GM18511 (cell line): ENCODE results near the gene TIAM1.

ENCODE experiments used
- ATAC-seq: cut with Tn5 transposase; IDR thresholded peaks from one replicate; pipeline ENCODE4 v1.9.1; 2021; ENCODE audit warnings: mild to moderate bottlenecking, moderate library complexity; ENCODE audit not compliant: unreplicated experiment

The TIAM1 gene

DNA sequence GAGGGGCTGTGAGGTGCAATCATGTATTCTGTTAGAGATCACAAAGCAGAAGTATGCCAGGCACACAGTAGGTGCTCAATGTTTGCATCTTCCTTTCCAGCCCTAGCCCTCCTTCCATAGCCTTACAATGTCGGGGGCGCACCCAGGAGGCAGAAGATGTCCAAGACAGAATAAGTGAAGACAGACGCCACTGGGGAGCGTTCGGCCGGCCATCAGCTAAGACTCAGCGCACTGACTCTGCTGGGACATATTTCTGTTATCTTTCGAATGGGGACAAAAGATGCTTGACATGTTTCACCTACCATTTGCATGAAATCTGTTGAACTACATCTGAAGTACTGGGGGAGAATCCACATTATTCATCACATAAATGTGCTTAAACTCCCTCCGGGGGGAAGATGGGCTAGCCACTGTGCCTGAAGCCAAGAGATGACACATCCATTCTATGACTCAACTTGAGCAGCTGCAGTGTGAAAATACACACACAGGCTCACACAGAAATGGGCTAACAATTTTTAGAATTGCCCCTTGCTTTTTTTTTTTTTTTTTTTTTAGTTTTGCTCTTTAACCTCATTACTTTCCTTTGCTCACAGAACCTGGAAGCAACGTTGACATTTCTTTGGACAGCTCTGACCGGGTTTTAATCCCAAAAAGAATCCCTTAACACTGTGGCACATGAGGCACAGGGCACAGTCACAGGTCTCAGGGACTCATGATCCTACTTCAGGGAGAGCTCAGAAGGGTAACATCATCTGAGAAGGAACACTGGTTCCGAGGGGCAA, 7.9 kb downstream of the TIAM1 start:
- ATAC-seq, result no peak

DNA sequence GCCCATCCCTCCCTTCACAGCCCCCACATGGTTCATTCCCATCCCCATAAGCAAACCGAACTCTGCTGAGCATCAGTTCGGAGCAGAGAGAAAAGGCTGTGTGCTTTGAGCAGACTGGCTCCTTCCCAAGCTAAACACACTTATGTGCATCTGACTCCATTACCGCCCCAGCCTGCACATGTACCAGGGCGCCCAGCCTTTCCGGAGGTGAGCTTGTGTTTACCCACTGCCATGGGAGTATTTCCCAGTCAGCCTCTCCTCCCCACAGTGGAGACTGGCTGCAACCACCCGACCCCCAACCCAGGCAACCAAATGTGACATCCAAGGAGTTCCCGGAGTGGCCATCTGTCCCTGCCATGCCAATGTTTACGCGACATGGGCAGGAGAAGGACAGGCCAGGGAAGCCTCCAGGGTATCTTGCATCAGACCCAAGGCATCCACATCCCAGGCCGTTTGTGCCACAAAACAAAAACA, 9.4 kb downstream of the TIAM1 start:
- ATAC-seq, result no peak

- no peak for ATAC-seq
Observed at GRCh38 chr21:31332525-31332924, 11.5 kb downstream of the TIAM1 start.

GRCh38 chr21:31331231-31331630, 12.8 kb downstream of the TIAM1 start:
- ATAC-seq, result no peak

GRCh38 chr21:31330144-31330483, 13.9 kb downstream of the TIAM1 start:
- no peak for ATAC-seq

DNA sequence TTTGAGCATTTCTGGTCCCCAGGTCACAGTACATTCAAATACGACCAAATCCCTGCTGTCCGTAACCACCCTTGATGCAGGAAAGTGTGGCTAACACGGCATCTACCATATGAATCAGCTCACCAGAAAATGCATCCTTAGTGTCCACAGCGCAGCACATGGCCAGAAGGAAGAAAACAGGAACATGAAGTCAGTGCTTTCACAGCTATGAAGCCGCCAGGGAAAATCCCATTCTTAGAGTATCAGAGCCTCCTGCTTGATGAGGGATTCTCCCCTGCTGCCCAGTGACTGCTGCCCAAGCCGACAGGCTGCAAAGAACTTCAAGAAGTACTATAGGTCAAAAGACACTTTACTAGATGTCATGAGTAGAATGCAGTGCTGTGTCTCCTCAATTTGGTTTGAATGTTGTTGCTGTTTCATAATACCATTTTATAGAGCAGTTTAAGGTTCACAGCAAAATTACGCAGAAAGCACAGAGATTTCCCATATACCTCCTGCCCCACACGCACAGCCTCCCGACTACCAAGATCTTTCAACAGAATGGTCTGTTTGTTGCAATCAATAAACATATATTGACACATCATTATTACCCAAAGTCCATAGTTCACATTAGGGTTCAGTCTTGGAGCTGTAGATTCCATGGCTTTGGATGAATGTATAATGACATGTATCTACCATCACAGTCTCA, 14.5 kb downstream of the TIAM1 start:
- ATAC-seq, result no peak

- ATAC-seq, result peak; percentile 97
Observed at GRCh38 chr21:31326522-31327242, 17.4 kb downstream of the TIAM1 start.

DNA sequence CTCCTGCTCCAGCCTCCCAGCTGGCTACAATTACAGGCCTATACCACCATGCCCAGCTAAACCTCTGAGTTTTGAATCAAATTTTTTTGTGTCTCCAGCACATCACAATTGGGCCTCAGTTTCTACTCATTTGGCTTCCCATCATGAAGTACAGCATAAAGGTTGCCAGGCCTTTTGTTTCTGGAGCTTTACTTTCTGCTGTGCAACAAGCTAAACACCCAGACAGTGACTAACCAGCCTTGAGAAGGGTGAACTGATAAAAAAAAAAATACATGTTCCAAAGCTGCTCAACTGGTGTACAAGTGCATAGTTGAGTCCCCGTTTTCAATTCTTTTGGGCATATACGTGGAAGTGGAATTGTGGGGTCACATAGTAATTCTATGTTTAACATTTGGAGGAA, 25.1 kb downstream of the TIAM1 start:
- ATAC-seq, result no peak

GRCh38 chr21:31317688-31318087, 26.4 kb downstream of the TIAM1 start:
- no peak for ATAC-seq

DNA sequence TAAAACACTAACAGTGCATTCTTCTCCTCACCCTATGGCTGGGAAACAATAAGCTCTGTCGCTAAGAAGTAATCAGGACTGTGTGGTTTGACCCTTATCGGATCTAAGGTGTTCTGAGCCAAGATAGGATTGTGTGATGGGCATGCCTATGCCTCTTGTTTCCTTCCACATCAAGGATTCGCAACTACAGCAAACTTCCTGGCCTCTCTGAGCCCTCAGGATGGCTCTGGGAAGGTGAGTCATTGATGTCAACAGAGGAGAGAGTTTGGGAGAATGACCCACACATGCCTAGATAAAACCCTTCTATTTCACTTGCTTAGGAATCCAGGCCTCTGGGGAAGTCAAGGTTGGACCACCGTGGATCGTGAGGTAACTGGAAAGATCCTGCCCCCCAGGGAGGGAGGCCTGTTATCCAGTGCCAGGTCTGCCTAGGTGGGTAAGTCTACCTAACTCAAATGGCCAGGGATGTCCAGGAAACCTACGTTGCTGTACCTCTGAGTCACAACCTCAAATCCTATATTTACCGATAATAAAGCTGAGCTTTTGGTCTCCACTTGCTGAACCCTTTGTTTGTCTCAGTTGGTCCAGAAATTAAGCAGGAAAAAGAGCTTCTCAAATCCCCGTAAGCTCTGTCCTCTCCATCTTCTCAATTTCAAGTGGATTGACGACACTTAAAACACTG, 27.4 kb downstream of the TIAM1 start:
- ATAC-seq, result no peak

DNA sequence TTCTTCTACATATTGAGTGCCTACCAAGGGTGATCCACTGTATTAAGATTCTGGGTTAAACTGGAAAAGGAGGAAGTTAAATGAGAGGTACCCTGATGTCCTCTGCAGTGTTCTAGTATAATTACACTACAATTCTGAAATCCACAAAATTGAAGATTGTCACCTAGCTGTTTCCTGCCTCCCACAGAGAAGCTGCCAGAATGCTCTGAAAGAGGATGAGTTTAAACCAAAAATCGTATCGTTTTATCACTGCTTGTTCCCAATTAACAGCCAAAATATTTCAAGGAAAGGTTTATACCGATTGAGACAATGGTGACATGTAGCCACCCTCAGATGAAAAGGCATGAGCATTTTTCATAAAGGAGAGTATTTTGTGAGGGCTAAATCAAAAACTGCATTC, 28.0 kb downstream of the TIAM1 start:
- no peak for ATAC-seq

DNA sequence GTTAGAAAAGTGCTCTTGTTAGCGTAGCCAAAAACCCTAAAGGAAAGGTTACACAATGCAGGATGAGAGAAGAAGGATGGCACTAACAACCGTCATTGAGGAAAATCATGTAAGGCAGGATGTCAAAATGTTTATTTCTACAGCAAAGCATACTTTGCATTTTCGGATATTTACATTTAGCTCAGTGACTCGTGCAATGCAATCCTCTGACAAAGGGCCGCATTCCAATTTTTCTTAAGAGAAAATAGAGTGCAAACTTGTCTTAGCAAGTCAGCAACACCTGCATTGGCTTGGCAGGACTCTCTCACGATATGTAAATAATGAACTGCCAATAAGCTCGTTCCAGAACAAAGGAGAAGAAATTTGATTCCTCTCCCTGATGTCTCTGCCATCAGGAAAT, 33.3 kb downstream of the TIAM1 start:
- no peak for ATAC-seq

- no peak for ATAC-seq
Observed at GRCh38 chr21:31308584-31308983, 35.5 kb downstream of the TIAM1 start.

DNA sequence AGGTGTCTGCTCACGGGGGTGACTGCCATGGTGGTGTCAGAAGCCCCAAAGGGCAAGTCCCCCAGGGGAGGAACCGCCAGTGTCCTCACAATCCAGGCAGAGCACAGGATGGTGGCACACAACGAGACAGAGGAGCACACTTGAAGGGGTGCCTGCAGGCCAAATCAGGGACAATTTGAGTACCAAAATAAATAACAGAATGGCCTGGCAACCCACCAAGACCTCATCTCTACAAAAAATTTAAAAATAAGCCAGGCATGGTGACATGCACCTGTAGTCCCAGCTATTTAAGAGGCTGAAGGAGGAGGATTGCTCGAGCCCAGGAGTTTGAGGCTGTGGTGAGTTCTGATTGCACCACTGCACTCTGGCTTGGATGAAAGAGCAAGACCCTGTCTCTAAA, 38.2 kb downstream of the TIAM1 start:
- no peak for ATAC-seq

DNA sequence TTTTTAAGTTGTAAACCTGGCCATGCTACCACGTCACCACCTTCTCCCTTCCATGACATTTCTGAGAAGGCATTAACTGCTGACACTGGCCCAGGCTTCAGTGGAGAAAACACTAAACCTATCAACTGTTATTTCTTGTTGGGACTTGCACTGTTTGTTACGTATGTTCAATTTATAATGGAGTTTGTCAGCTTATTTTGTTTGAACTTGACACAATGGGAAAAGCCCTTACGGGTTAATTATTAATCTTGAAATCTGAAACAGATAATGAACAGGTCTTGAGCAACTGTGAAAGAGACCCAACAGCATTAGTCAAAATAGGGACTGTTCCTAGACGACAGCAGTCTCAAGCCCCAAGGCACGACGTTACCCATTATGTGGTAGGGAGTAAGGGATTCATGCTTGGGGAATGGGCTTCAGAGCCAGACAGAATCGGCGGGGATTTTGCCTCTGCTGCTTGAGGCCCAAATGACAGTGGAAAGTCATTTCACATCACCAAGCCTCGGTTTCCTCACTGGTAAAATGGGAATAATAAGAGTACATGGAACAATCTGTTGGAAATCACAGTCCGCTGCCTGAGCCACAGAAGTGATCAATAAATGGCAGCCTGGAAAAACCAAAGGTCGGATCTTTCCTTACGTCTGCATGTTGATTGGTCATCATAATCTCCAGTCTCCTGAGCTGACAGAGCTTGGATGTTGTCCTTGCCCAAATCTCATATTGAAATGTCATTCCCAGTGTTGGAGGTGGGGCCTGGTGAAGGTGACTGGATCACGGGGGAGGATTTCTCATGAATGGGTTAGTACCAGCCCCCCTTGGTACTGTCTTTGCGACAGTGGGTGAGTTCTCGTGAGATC, 44.5 kb downstream of the TIAM1 start:
- ATAC-seq, result no peak

DNA sequence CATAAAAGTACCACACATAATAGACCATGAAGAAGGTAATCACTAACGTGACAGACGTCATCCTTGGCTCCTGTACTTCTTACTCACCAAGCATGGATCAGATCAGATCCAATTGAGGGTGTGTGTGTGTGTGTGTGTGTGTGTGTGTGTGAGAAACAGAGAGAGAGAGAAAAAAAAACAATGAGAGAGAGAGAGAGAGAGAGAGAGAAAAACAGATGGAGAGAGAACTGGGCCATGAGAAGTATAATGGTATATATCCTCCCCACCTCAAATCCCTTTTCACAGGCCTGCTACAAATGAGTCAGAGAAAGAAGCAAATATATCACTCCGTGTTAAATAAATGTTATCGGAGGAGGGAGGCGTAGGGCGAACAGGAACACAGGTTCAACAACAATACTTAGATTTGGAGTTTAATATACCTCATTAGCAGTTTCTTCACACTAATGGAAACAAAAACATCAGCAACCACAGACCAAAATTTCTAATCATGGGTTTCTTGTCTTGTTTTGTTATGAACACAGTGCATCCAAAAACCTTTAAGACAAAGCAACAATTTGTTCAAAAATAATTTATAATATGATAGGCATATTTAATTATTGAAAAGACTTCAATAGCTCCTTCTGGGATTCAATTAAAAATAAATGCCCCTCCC, 45.3 kb downstream of the TIAM1 start:
- no peak for ATAC-seq

GRCh38 chr21:31297806-31298205, 46.3 kb downstream of the TIAM1 start:
- ATAC-seq, result no peak

GRCh38 chr21:31295676-31296075, 48.4 kb downstream of the TIAM1 start:
- ATAC-seq, result no peak

GRCh38 chr21:31294691-31295090, 49.4 kb downstream of the TIAM1 start:
- ATAC-seq, result no peak

DNA sequence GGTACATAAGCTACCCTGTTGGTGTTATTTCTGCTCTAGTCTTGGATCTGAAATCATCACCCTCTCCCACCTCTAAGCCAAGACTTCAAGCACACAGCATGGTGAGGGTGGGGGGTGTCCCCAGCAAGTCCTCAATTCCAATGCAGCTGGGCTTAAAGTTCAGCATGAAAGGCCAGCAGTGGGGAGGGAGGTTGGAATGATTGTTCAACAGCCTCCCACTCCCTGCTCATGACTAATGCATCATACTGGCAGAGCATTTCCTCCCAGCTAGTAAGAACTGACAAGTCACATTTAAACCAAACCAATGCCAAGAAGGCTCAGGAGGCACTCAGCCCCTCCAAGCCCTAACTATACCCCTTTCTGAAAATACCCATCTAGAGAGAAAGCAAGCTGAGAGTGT, 50.1 kb downstream of the TIAM1 start:
- no peak for ATAC-seq
